Neural cell (in vitro differentiated cells): ENCODE measurements around the gene DGKZ. TPM values are rescaled to one million over a fixed set of nuclear protein-coding genes. Genes with fewer than 3 reads are reported as not detected.

Experiments used
- H2AFZ ChIP-seq: fragments of 200-600, 300-800 bp; sonication (generic), shearing (Covaris generic); 2 replicates; pipeline ENCODE4 v1.6.0; 2014; ENCODE audit warnings: low read depth, mild to moderate bottlenecking, antibody characterized with exemption, low read length, moderate library complexity
- H3F3A ChIP-seq: fragments of 200-600 bp; shearing (Covaris generic); 2 replicates; pipeline ENCODE4 v1.6.1; 2016; ENCODE audit warnings: mild to moderate bottlenecking, moderate library complexity, mixed read lengths, antibody characterized with exemption, low read length; ENCODE audit not compliant: insufficient read depth, poor library complexity, severe bottlenecking
- H3K27ac ChIP-seq: fragments of 200-600, 300-800 bp; sonication (generic), shearing (Covaris generic); 2 replicates; pipeline ENCODE4 v1.5.1; 2014; ENCODE audit warnings: mild to moderate bottlenecking, low read length, moderate library complexity
- H3K27me3 ChIP-seq: fragments of 300-800, 200-600 bp; sonication (generic), shearing (Covaris generic); 2 replicates; pipeline ENCODE4 v1.6.0; 2014; ENCODE audit warnings: mild to moderate bottlenecking, low read depth, low read length, moderate library complexity; ENCODE audit not compliant: insufficient read depth
- H3K36me3 ChIP-seq: fragments of 300-800, 200-600 bp; sonication (generic), shearing (Covaris generic); 2 replicates; pipeline ENCODE4 v1.5.1; 2014; ENCODE audit warnings: mild to moderate bottlenecking, antibody characterized with exemption, low read length, moderate library complexity; ENCODE audit not compliant: insufficient read depth
- H3K4me2 ChIP-seq: fragments of 300-800, 200-600 bp; sonication (generic), shearing (Covaris generic); 2 replicates; pipeline ENCODE4 v1.6.0; 2014; ENCODE audit warnings: mild to moderate bottlenecking, low read length
- H3K4me3 ChIP-seq: fragments of 300-800, 200-600 bp; sonication (generic), shearing (Covaris generic); 2 replicates; pipeline ENCODE4 v1.5.1; 2014; ENCODE audit warnings: mild to moderate bottlenecking, low read length, moderate library complexity
- H3K79me2 ChIP-seq: fragments of 200-600 bp; shearing (Covaris generic); replicated peaks from 2 replicates; pipeline ENCODE4 v1.6.0; 2014; ENCODE audit warnings: mild to moderate bottlenecking, low read length, moderate library complexity; ENCODE audit not compliant: insufficient read depth
- H3K9ac ChIP-seq: fragments of 300-800, 200-600 bp; sonication (generic), shearing (Covaris generic); 2 replicates; pipeline ENCODE4 v1.6.1; 2016; ENCODE audit warnings: mild to moderate bottlenecking, low read length, mixed read lengths
- H3K9me2 ChIP-seq: fragments of 200-600 bp; shearing (Covaris generic); 2 replicates; pipeline ENCODE4 v1.6.1; 2016; ENCODE audit warnings: mild to moderate bottlenecking, low read length, mixed read lengths; ENCODE audit not compliant: insufficient read depth
- H3K9me3 ChIP-seq: fragments of 200-600, 300-800 bp; sonication (generic), shearing (Covaris generic); 2 replicates; pipeline ENCODE4 v1.6.1; 2016; ENCODE audit warnings: mild to moderate bottlenecking, mixed run types, low read length, moderate library complexity, mixed read lengths
- H4K20me1 ChIP-seq: fragments of 200-600 bp; shearing (Covaris generic); 2 replicates; pipeline ENCODE4 v1.6.1; 2016; ENCODE audit warnings: mild to moderate bottlenecking, mixed run types; ENCODE audit not compliant: insufficient read depth
- EP300 ChIP-seq: fragments of 450-650 bp; conservative IDR thresholded peaks from 2 replicates; pipeline ENCODE4 v1.6.1; 2014; ENCODE audit warnings: antibody characterized with exemption, mild to moderate bottlenecking, moderate library complexity; ENCODE audit not compliant: poor library complexity, severe bottlenecking
- EZH2 ChIP-seq: fragments of 200-600, 300-800 bp; shearing (Covaris generic), sonication (generic); IDR thresholded peaks from 2 replicates; pipeline ENCODE4 v1.6.1; 2014; ENCODE audit warnings: antibody characterized with exemption, low read length, borderline replicate concordance, mild to moderate bottlenecking; ENCODE audit not compliant: insufficient read depth, poor library complexity, severe bottlenecking
- MXI1 ChIP-seq: fragments of 450-650 bp; conservative IDR thresholded peaks from 2 replicates; pipeline ENCODE4 v1.6.1; 2014; ENCODE audit warnings: antibody characterized with exemption, mild to moderate bottlenecking; ENCODE audit not compliant: poor library complexity, severe bottlenecking
- POLR2AphosphoS5 ChIP-seq: IDR thresholded peaks from 2 replicates; pipeline ENCODE4 v1.6.1; 2012
- RAD21 ChIP-seq: fragments of 450-650 bp; conservative IDR thresholded peaks from 2 replicates; pipeline ENCODE4 v1.6.1; 2014; ENCODE audit warnings: antibody characterized with exemption, mild to moderate bottlenecking, moderate library complexity
- SMC3 ChIP-seq: fragments of 450-650 bp; conservative IDR thresholded peaks from 2 replicates; pipeline ENCODE4 v1.6.1; 2014; ENCODE audit warnings: antibody characterized with exemption, mild to moderate bottlenecking, moderate library complexity; ENCODE audit not compliant: poor library complexity
- TAF1 ChIP-seq: IDR thresholded peaks from 2 replicates; pipeline ENCODE4 v1.6.1; 2012; ENCODE audit warnings: low read depth
- polyA plus RNA-seq: library from polyadenylated mRNA; depleted of rRNA; stranded (reverse); fragments of >200 nt; gene quantifications from 2 replicates; pipeline ENCODE4 v1.2.3, GENCODE V29; 2014
- TF ChIP-seq, protein P1 (sequence below): IDR thresholded peaks from 2 replicates; pipeline ENCODE4 v1.6.1; 2012; ENCODE audit warnings: borderline replicate concordance
- TF ChIP-seq, protein P2 (sequence below): fragments of 450-650 bp; IDR thresholded peaks from 2 replicates; pipeline ENCODE4 v1.5.1; 2014; ENCODE audit warnings: antibody characterized with exemption, mild to moderate bottlenecking, moderate library complexity; ENCODE audit not compliant: poor library complexity, severe bottlenecking

Gene DGKZ
- polyA plus RNA-seq, 1 donor from 2014 or later = 55.7 TPM

GRCh38 chr11:46391186-46391577, 43.9 kb downstream of the DGKZ start:
- H3K4me2 ChIP-seq = no peak overlapping the region
- TF ChIP-seq, protein P1, sequence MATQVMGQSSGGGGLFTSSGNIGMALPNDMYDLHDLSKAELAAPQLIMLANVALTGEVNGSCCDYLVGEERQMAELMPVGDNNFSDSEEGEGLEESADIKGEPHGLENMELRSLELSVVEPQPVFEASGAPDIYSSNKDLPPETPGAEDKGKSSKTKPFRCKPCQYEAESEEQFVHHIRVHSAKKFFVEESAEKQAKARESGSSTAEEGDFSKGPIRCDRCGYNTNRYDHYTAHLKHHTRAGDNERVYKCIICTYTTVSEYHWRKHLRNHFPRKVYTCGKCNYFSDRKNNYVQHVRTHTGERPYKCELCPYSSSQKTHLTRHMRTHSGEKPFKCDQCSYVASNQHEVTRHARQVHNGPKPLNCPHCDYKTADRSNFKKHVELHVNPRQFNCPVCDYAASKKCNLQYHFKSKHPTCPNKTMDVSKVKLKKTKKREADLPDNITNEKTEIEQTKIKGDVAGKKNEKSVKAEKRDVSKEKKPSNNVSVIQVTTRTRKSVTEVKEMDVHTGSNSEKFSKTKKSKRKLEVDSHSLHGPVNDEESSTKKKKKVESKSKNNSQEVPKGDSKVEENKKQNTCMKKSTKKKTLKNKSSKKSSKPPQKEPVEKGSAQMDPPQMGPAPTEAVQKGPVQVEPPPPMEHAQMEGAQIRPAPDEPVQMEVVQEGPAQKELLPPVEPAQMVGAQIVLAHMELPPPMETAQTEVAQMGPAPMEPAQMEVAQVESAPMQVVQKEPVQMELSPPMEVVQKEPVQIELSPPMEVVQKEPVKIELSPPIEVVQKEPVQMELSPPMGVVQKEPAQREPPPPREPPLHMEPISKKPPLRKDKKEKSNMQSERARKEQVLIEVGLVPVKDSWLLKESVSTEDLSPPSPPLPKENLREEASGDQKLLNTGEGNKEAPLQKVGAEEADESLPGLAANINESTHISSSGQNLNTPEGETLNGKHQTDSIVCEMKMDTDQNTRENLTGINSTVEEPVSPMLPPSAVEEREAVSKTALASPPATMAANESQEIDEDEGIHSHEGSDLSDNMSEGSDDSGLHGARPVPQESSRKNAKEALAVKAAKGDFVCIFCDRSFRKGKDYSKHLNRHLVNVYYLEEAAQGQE = no peak
- no peak for TF ChIP-seq EP300
- TF ChIP-seq EZH2 = no peak
- TF ChIP-seq, protein P2, sequence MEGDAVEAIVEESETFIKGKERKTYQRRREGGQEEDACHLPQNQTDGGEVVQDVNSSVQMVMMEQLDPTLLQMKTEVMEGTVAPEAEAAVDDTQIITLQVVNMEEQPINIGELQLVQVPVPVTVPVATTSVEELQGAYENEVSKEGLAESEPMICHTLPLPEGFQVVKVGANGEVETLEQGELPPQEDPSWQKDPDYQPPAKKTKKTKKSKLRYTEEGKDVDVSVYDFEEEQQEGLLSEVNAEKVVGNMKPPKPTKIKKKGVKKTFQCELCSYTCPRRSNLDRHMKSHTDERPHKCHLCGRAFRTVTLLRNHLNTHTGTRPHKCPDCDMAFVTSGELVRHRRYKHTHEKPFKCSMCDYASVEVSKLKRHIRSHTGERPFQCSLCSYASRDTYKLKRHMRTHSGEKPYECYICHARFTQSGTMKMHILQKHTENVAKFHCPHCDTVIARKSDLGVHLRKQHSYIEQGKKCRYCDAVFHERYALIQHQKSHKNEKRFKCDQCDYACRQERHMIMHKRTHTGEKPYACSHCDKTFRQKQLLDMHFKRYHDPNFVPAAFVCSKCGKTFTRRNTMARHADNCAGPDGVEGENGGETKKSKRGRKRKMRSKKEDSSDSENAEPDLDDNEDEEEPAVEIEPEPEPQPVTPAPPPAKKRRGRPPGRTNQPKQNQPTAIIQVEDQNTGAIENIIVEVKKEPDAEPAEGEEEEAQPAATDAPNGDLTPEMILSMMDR = no peak
- TF ChIP-seq SMC3 = no peak
- TF ChIP-seq POLR2AphosphoS5 = no peak
- TF ChIP-seq RAD21 = no peak
- TF ChIP-seq TAF1 = no peak
- no peak for TF ChIP-seq MXI1
- H3K4me3 ChIP-seq = peak overlapping the region; percentile 71
- peaks cover 48% of the 10 kb centered on the region for H3K27me3 ChIP-seq
- no peaks in the 10 kb centered on the region for H3K36me3 ChIP-seq
- H2AFZ ChIP-seq = no peak overlapping the region
- no peaks in the 10 kb centered on the region for H4K20me1 ChIP-seq
- H3K9me2 ChIP-seq = no peaks in the 10 kb centered on the region
- H3F3A ChIP-seq = no peaks in the 10 kb centered on the region
- H3K9me3 ChIP-seq = no peaks in the 10 kb centered on the region
- peak overlapping the region; percentile 57 for H3K9ac ChIP-seq
- no peaks in the 10 kb centered on the region for H3K79me2 ChIP-seq
- H3K27ac ChIP-seq = no peak overlapping the region

- H3K4me2 ChIP-seq = peak within 1 kb of the TSS; percentile 45
- no peaks in the 10 kb centered on the region for H3K79me2 ChIP-seq
- no peaks in the 10 kb centered on the region for H3K9me2 ChIP-seq
- peak within 1 kb of the TSS; percentile 61 for H3K9ac ChIP-seq
- H3K27me3 ChIP-seq = peaks cover 47% of the 10 kb centered on the region
- no peaks in the 10 kb centered on the region for H4K20me1 ChIP-seq
- no peaks in the 10 kb centered on the region for H3K9me3 ChIP-seq
- no peak within 1 kb of the TSS for H3K27ac ChIP-seq
- peak within 1 kb of the TSS; percentile 71 for H3K4me3 ChIP-seq
- H3F3A ChIP-seq = no peaks in the 10 kb centered on the region
- no peak within 1 kb of the TSS for H2AFZ ChIP-seq
- TF ChIP-seq RAD21 (peak; percentile 53), MXI1 (peak; percentile 55), EP300 (peak; percentile 69), POLR2AphosphoS5 (peak; percentile 50), EZH2 (no peak), SMC3 (peak; percentile 46), TAF1 (no peak)
- TF ChIP-seq, protein P1 = peak; percentile 22
- TF ChIP-seq, protein P2 = peak; percentile 75
- H3K36me3 ChIP-seq = no peaks in the 10 kb centered on the region
These were observed 44.5 kb downstream of the DGKZ start, which contains the start of gene CHRM4 for GRCh38 chr11:46391578-46392420. CHRM4 (minus strand) TSS chr11:46391776; CDS start chr11:46386557, 5,219 bp downstream.
